Esophagus muscularis mucosa (tissue), 4 donors: ENCODE measurements around the gene KCNH1. TPM values are rescaled to one million over a fixed set of nuclear protein-coding genes. Genes with fewer than 3 reads are reported as not detected.

Source experiments
- DNase-seq: peaks from one replicate; pipeline ENCODE4 v3.0.0-alpha.2; 2017; ENCODE audit errors: extremely low spot score
- H3K27ac ChIP-seq, 4 donors: fragments of 200-600 bp; sonication (generic); replicated peaks in 1 of 4; 1 replicate in 3 of 4; 2 replicates in 1 of 4; pipeline ENCODE4 v1.5.1; 2016 to 2019; ENCODE audit warnings: mild to moderate bottlenecking in 1 of 4
- H3K27me3 ChIP-seq, 4 donors: fragments of 200-600 bp; sonication (generic); one replicate each; pipeline versions ENCODE4 v1.5.1 to v1.6.0; 2016 to 2019
- H3K36me3 ChIP-seq, 4 donors: fragments of 200-600 bp; sonication (generic); one replicate each; pipeline ENCODE4 v1.5.1; 2016 to 2019
- H3K4me1 ChIP-seq, 4 donors: fragments of 200-600 bp; sonication (generic); one replicate each; pipeline ENCODE4 v1.5.1; 2016 to 2019
- H3K4me3 ChIP-seq, 4 donors: fragments of 200-600 bp; sonication (generic); 1 replicate in 2 of 4; 2 replicates in 2 of 4; pipeline ENCODE4 v1.5.1; 2016 to 2019; ENCODE audit warnings: mild to moderate bottlenecking in 4 of 4, moderate library complexity in 1 of 4
- H3K9me3 ChIP-seq, 4 donors: fragments of 200-600 bp; sonication (generic); 1 replicate in 3 of 4; 2 replicates in 1 of 4; pipeline ENCODE4 v1.5.1; 2016 to 2019
- CTCF ChIP-seq, 3 experiments: fragments of 200-600 bp in 2 of 3; fragments of 450-650 bp in 1 of 3; sonication (generic) in 2 of 3; IDR thresholded peaks; one replicate each; pipeline ENCODE4 v1.5.1; 2017 to 2019; ENCODE audit warnings: antibody characterized with exemption in 3 of 3, mild to moderate bottlenecking in 2 of 3, moderate library complexity in 1 of 3
- EP300 ChIP-seq: sonication (generic); formaldehyde crosslinking; IDR thresholded peaks from one replicate; pipeline ENCODE4 v1.6.1; 2017; ENCODE audit warnings: antibody characterized with exemption
- POLR2A ChIP-seq: fragments of 450-650 bp; IDR thresholded peaks from one replicate; pipeline ENCODE4 v1.6.1; 2017; ENCODE audit warnings: antibody characterized with exemption, moderate library complexity, mild to moderate bottlenecking, low read depth
- POLR2AphosphoS5 ChIP-seq, 2 donors: sonication (generic); formaldehyde crosslinking; IDR thresholded peaks; one replicate each; pipeline ENCODE4 v1.6.1; 2017; ENCODE audit warnings: antibody characterized with exemption in 2 of 2
- WGBS: methylation state at CpG from one replicate; pipeline ENCODE4 v1.1.5; 2018; 5-methylcytosine and 5-hydroxymethylcytosine counted together
- intact Hi-C: fragments of 100-400 bp; cut with DNase I; formaldehyde crosslinking; loops from one replicate; pipeline ENCODE4 v1.15.1; 2023
- total RNA-seq, 4 donors: library from RNA; depleted of rRNA; stranded (reverse); fragments of >200 nt; gene quantifications; one replicate each; pipeline versions ENCODE4 v1.1.0 to v1.2.1, GENCODE V29; 2016

The KCNH1 gene
- total RNA-seq, 4 donors from 2014 or later = 0.11 to 0.78 (median 0.46) TPM

GRCh38 chr1:210724768-210725167 lies 409.2 kb downstream of the KCNH1 start:
- Histone ChIP-seq H3K27me3 (peaks cover 0 to 9% (median 0%) of the 10 kb centered on the region in 4 donors), H3K27ac (no peak overlapping the region), H3K4me3 (no peak overlapping the region), H3K4me1 (no peaks in the 10 kb centered on the region), H3K9me3 (no peaks in the 10 kb centered on the region), H3K36me3 (no peaks in the 10 kb centered on the region)
- WGBS = 83% methylated on average over 2 of the region's 2 CpGs
- intact Hi-C loops = no loop called here
- TF ChIP-seq POLR2A = no peak
- no peak for TF ChIP-seq POLR2AphosphoS5 (IDR thresholded peaks at IDR 0.05)
- no peak for TF ChIP-seq CTCF (IDR thresholded peaks at IDR 0.05)
- TF ChIP-seq EP300 = no peak
- DNase-seq = no peak

GRCh38 chr1:210723646-210724045 lies 410.3 kb downstream of the KCNH1 start:
- no peak overlapping the region for H3K27ac ChIP-seq
- no peaks in the 10 kb centered on the region for H3K9me3 ChIP-seq
- 30% methylated on average over 4 of the region's 4 CpGs for WGBS
- TF ChIP-seq POLR2A (no peak), EP300 (no peak), CTCF (IDR thresholded peaks at IDR 0.05) (no peak), POLR2AphosphoS5 (IDR thresholded peaks at IDR 0.05) (no peak)
- H3K4me1 ChIP-seq = no peaks in the 10 kb centered on the region
- intact Hi-C loops = no loop called here
- H3K4me3 ChIP-seq = no peak overlapping the region
- H3K36me3 ChIP-seq = no peaks in the 10 kb centered on the region
- peaks cover 0 to 9% (median 0%) of the 10 kb centered on the region in 4 donors for H3K27me3 ChIP-seq
- DNase-seq = no peak

- no peaks in the 10 kb centered on the region for H3K36me3 ChIP-seq
- no peaks in the 10 kb centered on the region for H3K4me1 ChIP-seq
- no peak overlapping the region for H3K4me3 ChIP-seq
- H3K27ac ChIP-seq = no peak overlapping the region
- peaks cover 0 to 9% (median 0%) of the 10 kb centered on the region in 4 donors for H3K27me3 ChIP-seq
- 29% methylated on average over 1 of the region's 1 CpG for WGBS
- TF ChIP-seq POLR2AphosphoS5 (IDR thresholded peaks at IDR 0.05) (no peak), EP300 (no peak), POLR2A (no peak), CTCF (IDR thresholded peaks at IDR 0.05) (no peak)
- DNase-seq = no peak
- intact Hi-C loops = no loop called here
- H3K9me3 ChIP-seq = no peaks in the 10 kb centered on the region
These were observed 411.4 kb downstream of the KCNH1 start for GRCh38 chr1:210722410-210723081.

GRCh38 chr1:210715072-210715471 lies 418.9 kb downstream of the KCNH1 start:
- TF ChIP-seq POLR2AphosphoS5 (IDR thresholded peaks at IDR 0.05) (no peak), CTCF (IDR thresholded peaks at IDR 0.05) (no peak), POLR2A (no peak), EP300 (no peak)
- no peaks in the 10 kb centered on the region for H3K27me3 ChIP-seq
- H3K4me1 ChIP-seq = no peaks in the 10 kb centered on the region
- H3K9me3 ChIP-seq = no peaks in the 10 kb centered on the region
- intact Hi-C loops = no loop called here
- H3K36me3 ChIP-seq = peaks cover 0 to 5% (median 0%) of the 10 kb centered on the region in 4 donors
- H3K27ac ChIP-seq = no peak overlapping the region
- no peak overlapping the region for H3K4me3 ChIP-seq
- no peak for DNase-seq
